ENCODE results near the gene ATP5F1A.

Gene ATP5F1A

DNA sequence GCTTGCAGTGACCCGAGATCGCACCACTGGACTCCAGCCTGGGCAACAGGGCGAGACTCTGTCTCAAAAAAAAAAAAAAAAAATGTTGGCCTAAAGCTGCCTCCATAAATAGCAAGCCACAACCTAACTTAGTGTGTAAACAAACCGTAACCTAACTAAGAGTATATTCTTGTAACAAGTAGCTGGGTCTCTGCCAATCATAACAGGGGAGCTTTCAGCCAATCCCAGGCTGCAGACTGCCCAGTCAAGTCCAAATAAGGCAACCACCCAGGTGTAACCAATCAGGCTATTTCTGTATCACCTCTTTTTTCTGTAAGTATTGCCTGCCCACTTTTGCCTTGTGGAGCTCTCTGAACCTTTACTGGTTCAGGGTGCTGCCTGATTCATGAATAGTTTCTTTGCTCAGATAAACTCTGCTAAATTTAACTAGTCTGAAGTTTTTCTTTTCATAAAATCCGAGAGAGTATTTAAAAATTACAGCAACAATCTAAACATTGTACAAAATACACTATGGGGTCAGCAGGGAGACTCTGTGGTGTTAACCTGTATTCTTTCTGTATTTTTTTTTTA lies 30.6 kb downstream of the ATP5F1A start:
- DNase-seq (ENCODE audit: extremely low read depth, low read depth) = no peak
- TF ChIP-seq, protein P1, sequence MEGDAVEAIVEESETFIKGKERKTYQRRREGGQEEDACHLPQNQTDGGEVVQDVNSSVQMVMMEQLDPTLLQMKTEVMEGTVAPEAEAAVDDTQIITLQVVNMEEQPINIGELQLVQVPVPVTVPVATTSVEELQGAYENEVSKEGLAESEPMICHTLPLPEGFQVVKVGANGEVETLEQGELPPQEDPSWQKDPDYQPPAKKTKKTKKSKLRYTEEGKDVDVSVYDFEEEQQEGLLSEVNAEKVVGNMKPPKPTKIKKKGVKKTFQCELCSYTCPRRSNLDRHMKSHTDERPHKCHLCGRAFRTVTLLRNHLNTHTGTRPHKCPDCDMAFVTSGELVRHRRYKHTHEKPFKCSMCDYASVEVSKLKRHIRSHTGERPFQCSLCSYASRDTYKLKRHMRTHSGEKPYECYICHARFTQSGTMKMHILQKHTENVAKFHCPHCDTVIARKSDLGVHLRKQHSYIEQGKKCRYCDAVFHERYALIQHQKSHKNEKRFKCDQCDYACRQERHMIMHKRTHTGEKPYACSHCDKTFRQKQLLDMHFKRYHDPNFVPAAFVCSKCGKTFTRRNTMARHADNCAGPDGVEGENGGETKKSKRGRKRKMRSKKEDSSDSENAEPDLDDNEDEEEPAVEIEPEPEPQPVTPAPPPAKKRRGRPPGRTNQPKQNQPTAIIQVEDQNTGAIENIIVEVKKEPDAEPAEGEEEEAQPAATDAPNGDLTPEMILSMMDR (IDR thresholded peaks at IDR 0.05; ENCODE audit: low read depth, low read length) = no peak

DNA sequence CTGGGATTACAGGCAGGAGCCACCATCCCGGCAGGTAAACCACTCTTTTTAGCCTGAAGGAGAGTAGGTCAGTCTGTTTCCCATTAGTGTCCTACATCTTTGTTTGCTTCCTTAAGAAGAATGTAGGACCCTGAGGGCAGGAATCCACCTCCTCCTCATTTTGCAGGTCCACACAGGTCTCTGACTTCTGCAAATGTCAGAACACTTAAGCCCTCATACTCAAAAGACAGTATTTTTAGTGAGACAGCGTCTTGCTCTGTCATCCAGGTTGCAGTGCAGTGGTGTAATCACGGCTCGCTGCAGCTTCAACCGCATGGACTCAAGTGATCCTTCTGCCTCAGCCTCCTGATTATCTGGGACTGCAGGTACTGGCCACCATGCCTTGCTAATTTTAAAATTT lies 35.3 kb downstream of the ATP5F1A start:
- TF ChIP-seq, protein P1 (IDR thresholded peaks at IDR 0.05; ENCODE audit: low read depth, low read length) = no peak
- DNase-seq (ENCODE audit: extremely low read depth, low read depth) = no peak

DNA sequence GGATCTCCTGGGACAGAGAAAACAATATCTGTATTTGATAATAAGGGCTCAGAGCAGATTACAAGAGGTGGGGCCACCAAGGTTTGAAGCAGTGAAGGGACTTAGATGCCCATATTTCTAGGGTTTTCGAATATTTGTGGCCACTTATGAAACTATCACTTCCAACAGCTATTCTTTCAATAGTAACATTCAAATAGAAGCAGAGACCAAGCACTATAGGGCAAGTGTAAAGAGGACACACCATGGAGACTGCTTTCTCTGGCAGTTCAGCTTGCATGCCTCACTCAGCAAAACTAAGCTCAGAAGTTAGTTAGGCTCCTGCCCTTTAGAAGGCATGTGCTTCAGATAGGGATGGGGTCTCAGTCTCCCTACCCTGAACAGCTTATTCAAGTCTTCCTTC lies 36.3 kb downstream of the ATP5F1A start:
- no peak for DNase-seq (ENCODE audit: extremely low read depth, low read depth)
- TF ChIP-seq, protein P1 (IDR thresholded peaks at IDR 0.05; ENCODE audit: low read depth, low read length) = no peak

DNA sequence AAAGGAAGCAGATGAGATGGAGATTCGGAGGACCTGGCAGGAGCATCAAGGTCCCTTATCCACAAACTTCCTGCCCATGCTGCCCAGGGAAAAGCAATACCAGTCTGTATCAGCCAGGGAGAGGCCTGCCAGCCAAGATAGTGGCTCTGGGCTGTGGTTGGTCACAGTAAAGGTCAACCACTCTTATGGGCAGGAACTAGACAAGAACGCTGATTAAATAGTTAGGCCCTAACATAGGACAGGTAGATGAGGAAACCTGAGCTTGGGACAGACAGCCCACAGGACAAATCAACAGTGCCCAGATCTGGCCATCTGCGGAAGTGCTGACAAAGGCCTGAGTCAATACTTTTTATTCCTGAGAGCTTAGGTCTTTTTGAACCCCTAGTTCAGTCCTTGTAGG lies 36.7 kb downstream of the ATP5F1A start:
- DNase-seq (ENCODE audit: extremely low read depth, low read depth) = no peak
- TF ChIP-seq, protein P1 (IDR thresholded peaks at IDR 0.05; ENCODE audit: low read depth, low read length) = no peak

DNA sequence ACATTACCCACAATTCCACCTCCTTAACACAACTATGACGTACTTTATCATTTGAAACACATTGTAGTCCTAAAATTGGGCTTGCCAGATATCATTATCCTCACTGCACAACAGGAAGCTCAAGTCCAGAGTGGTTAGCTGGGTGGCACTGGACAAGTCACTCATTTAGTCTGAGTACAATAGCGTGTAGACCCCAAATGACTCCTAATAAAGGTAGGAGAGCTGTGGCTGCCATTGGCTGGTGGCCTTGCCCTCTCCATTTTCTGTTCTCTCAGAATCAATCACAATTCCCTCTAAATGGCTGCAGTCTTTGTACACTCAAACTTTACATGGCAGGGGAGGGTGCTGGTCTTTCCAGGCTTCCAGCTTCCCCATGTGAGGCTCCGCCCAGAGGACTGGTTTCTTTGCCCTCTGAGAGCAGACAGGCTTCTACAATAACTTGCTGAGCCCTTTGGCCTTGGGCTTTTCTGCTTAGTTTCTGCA lies 37.7 kb downstream of the ATP5F1A start:
- DNase-seq (ENCODE audit: extremely low read depth, low read depth) = no peak
- TF ChIP-seq, protein P1 (IDR thresholded peaks at IDR 0.05; ENCODE audit: low read depth, low read length) = no peak

DNA sequence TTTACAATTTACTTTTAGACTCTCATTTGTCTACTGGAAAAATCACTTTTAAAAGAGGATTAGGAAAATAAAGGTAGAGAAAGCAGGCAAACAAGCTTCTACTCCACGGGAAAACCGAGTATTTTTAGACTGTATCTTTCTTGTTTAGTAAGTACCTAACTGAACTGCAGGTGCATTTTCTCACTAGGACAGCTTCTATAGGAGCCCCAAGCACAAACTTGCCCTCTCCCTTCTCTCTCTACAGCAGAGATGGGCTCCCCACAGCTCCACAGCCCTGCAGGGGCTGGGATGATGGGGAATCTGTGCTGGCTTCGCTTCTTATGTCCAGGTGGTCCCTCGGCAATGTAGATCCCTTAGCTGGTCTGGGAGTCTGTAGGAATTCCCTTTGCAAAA lies 42.3 kb downstream of the ATP5F1A start:
- DNase-seq (ENCODE audit: extremely low read depth, low read depth) = no peak
- TF ChIP-seq, protein P1 (IDR thresholded peaks at IDR 0.05; ENCODE audit: low read depth, low read length) = no peak

DNA sequence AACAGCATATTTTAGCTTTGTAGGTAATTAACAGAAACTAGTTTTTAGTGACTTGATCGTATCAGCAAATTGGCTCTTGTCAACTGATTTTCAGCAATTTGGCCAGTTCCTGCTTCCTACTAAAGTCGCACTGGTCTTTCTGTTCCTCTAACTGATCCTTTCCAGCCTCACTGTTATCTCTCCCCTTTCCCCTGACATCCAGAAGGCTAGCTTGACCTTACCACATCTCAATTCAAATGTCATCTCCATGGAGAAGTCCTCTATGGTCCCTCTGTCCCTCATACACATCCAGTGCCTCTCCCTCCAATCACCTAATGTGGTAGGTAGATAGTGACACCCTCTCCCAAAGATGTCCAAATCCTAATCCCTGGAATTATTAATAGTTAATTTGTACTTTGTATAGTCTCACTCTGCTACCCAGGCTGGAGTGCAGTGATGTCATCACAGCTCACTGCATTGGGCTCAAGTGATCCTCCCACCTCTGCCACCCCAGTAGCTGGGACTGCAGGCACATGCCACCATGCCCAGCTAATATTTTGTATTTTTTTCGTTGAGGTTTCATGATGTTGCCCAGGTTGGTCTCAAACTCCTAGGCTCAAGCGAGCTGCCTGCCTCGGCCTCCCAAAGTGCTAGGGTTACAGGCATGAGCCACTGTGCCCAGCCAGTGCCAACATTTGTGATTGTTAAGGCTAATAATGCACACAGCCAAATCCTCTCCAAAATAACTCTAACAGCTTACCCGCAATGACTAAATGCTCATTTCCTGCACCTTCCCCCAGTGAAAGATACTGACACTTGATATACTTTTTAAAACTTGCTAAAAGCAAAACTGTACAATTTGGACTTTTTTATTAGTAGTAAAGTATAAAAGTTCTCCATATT lies 42.9 kb downstream of the ATP5F1A start:
- TF ChIP-seq, protein P1 (IDR thresholded peaks at IDR 0.05; ENCODE audit: low read depth, low read length) = no peak
- no peak for DNase-seq (ENCODE audit: extremely low read depth, low read depth)

Measured in AG09319 (cell line).